GM12892 (cell line): ENCODE measurements around the gene EGFR.

ENCODE experiments used
- DNase-seq: peaks from one replicate; pipeline ENCODE4 v3.0.0; 2011; ENCODE audit not compliant: insufficient read length
- FAIRE-seq: peaks from 2 replicates; lab custom pipeline; 2011; peaks lifted over from hg19 to GRCh38; lab: Jason Lieb, UNC
- POLR2A ChIP-seq: IDR thresholded peaks from 2 replicates; pipeline ENCODE4 v1.6.1; 2011; ENCODE audit warnings: low read depth, low read length, control low read depth
- POLR2AphosphoS5 ChIP-seq: IDR thresholded peaks from 2 replicates; pipeline ENCODE4 v1.6.1; 2011; ENCODE audit warnings: low read depth, low read length, control low read depth
- TAF1 ChIP-seq: IDR thresholded peaks from 2 replicates; pipeline ENCODE4 v1.6.1; 2011; ENCODE audit warnings: low read depth, mild to moderate bottlenecking, control low read depth, low read length, borderline replicate concordance

The EGFR gene

GRCh38 chr7:55050281-55050680, 31.5 kb downstream of the EGFR start:
- TF ChIP-seq TAF1: no peak
- TF ChIP-seq POLR2AphosphoS5: no peak
- TF ChIP-seq POLR2A: no peak
- FAIRE-seq (no peak), DNase-seq (no peak)

- TF ChIP-seq TAF1 (no peak), POLR2AphosphoS5 (no peak), POLR2A (no peak)
- no peak for FAIRE-seq
- no peak for DNase-seq
Measured at GRCh38 chr7:55052081-55052480, 33.3 kb downstream of the EGFR start.

GRCh38 chr7:55052741-55053427, 34.1 kb downstream of the EGFR start:
- no peak for TF ChIP-seq POLR2A
- TF ChIP-seq POLR2AphosphoS5: no peak
- TF ChIP-seq TAF1: no peak
- no peak for FAIRE-seq

GRCh38 chr7:55053651-55054571, 35.1 kb downstream of the EGFR start:
- no peak for FAIRE-seq

More at GRCh38 chr7:55052741-55053427, 34.1 kb downstream of the EGFR start:
- no peak for DNase-seq

GRCh38 chr7:55054758-55055157, 35.9 kb downstream of the EGFR start:
- TF ChIP-seq POLR2A (no peak), POLR2AphosphoS5 (no peak), TAF1 (no peak)
- FAIRE-seq (no peak), DNase-seq (no peak)

More at GRCh38 chr7:55053651-55054571, 35.1 kb downstream of the EGFR start:
- DNase-seq: no peak
- TF ChIP-seq POLR2A (no peak), TAF1 (no peak), POLR2AphosphoS5 (no peak)

- FAIRE-seq: no peak
- TF ChIP-seq POLR2AphosphoS5 (no peak), TAF1 (no peak), POLR2A (no peak)
- DNase-seq: no peak
Measured at GRCh38 chr7:55055479-55055878, 36.7 kb downstream of the EGFR start.

- TF ChIP-seq TAF1: no peak
- TF ChIP-seq POLR2A: no peak
- no peak for TF ChIP-seq POLR2AphosphoS5
Measured at GRCh38 chr7:55056068-55056467, 37.3 kb downstream of the EGFR start.

GRCh38 chr7:55056577-55057480, 38.0 kb downstream of the EGFR start:
- FAIRE-seq (no peak), DNase-seq (no peak)
- TF ChIP-seq POLR2A: no peak
- no peak for TF ChIP-seq TAF1
- no peak for TF ChIP-seq POLR2AphosphoS5

More at GRCh38 chr7:55056068-55056467, 37.3 kb downstream of the EGFR start:
- FAIRE-seq (no peak), DNase-seq (no peak)

- no peak for TF ChIP-seq POLR2AphosphoS5
- TF ChIP-seq TAF1: no peak
- TF ChIP-seq POLR2A: no peak
- DNase-seq: no peak
- no peak for FAIRE-seq
Measured at GRCh38 chr7:55058314-55058713, 39.5 kb downstream of the EGFR start.

GRCh38 chr7:55059021-55059420, 40.2 kb downstream of the EGFR start:
- FAIRE-seq: no peak
- no peak for DNase-seq
- TF ChIP-seq POLR2A (no peak), POLR2AphosphoS5 (no peak), TAF1 (no peak)

GRCh38 chr7:55060085-55060484, 41.3 kb downstream of the EGFR start:
- TF ChIP-seq TAF1: no peak
- TF ChIP-seq POLR2A: no peak
- no peak for TF ChIP-seq POLR2AphosphoS5
- no peak for FAIRE-seq
- DNase-seq: no peak
